Measurements from ENCODE around the gene LRFN5. TPM values are rescaled to one million over a fixed set of nuclear protein-coding genes. Genes with fewer than 3 reads are reported as not detected.

The LRFN5 gene
- under 0.01 and 0.13 TPM in 2 replicates for total RNA-seq

GRCh38 chr14:41606532-41607303 lies at the start of gene LRFN5:
Gene LRFN5, plus strand, starts transcription at chr14:41606876.

